Cardiac muscle cell (in vitro differentiated cells and primary cell): ENCODE data around the gene KIRREL3. TPM values are rescaled to one million over a fixed set of nuclear protein-coding genes. Genes with fewer than 3 reads are reported as not detected.

Source experiments
- DNase-seq, 2 donors: peaks; one replicate each; pipeline versions ENCODE4 v3.0.0 to v3.0.0-alpha.2; 2010 to 2017; ENCODE audit warnings: low read depth in 1 of 2, low spot score in 1 of 2
- H3K27ac ChIP-seq: fragments of 200-600 bp; sonication (generic); 2 replicates; pipeline ENCODE4 v1.5.1; 2016
- H3K27me3 ChIP-seq: fragments of 200-600 bp; sonication (generic); 2 replicates; pipeline ENCODE4 v1.6.0; 2016; ENCODE audit warnings: control low read depth
- H3K36me3 ChIP-seq: fragments of 200-600 bp; sonication (generic); 2 replicates; pipeline ENCODE4 v1.5.1; 2016; ENCODE audit warnings: control low read depth
- H3K4me1 ChIP-seq: fragments of 200-600 bp; sonication (generic); 2 replicates; pipeline ENCODE4 v1.8.1; 2017; ENCODE audit warnings: low read depth, mild to moderate bottlenecking, mixed run types
- H3K4me3 ChIP-seq: fragments of 200-600 bp; sonication (generic); 2 replicates; pipeline ENCODE4 v1.5.1; 2016; ENCODE audit warnings: mild to moderate bottlenecking
- H3K9me3 ChIP-seq: fragments of 200-600 bp; sonication (generic); 2 replicates; pipeline ENCODE4 v1.5.1; 2017; ENCODE audit warnings: low read depth, mild to moderate bottlenecking, control low read depth
- CTCF ChIP-seq: IDR thresholded peaks from 2 replicates; pipeline ENCODE4 v1.5.1; 2012; ENCODE audit warnings: low read depth, mild to moderate bottlenecking, low read length
- polyA plus RNA-seq: library from polyadenylated mRNA; unstranded; fragments of >200 nt; fragmentation: Nextera tagmentation; extraction: Ambion mirVana; gene quantifications from 2 replicates; pipeline ENCODE4 v1.2.1, GENCODE V29; 2016
- total RNA-seq: library from RNA; depleted of rRNA; stranded (reverse); fragments of >200 nt; gene quantifications from 2 replicates; pipeline ENCODE4 v1.2.3, GENCODE V29; 2016

KIRREL3 gene
- total and polyA plus RNA-seq, 2 experiments from 2014 or later, result 0.12 to 0.89 TPM

GRCh38 chr11:126624506-126624905, 376.1 kb downstream of the KIRREL3 start:
- H3K9me3 ChIP-seq, result no peaks in the 10 kb centered on the region
- no peaks in the 10 kb centered on the region for H3K36me3 ChIP-seq
- peaks cover 6% of the 10 kb centered on the region for H3K4me1 ChIP-seq
- H3K27me3 ChIP-seq, result peaks cover 45% of the 10 kb centered on the region
- DNase-seq, result no peak
- H3K4me3 ChIP-seq, result no peak overlapping the region
- H3K27ac ChIP-seq, result no peak overlapping the region
- TF ChIP-seq CTCF, result no peak

- Histone ChIP-seq H3K4me3 (no peak overlapping the region), H3K9me3 (no peaks in the 10 kb centered on the region), H3K36me3 (no peaks in the 10 kb centered on the region), H3K27me3 (peaks cover 73% of the 10 kb centered on the region), H3K4me1 (no peaks in the 10 kb centered on the region), H3K27ac (no peak overlapping the region)
- DNase-seq, result no peak
- no peak for TF ChIP-seq CTCF
Observed at GRCh38 chr11:126619516-126619915, 381.1 kb downstream of the KIRREL3 start.

GRCh38 chr11:126615845-126616244, 384.7 kb downstream of the KIRREL3 start:
- Histone ChIP-seq H3K27ac (no peak overlapping the region), H3K36me3 (no peaks in the 10 kb centered on the region), H3K27me3 (peaks cover 76% of the 10 kb centered on the region), H3K4me3 (no peak overlapping the region), H3K4me1 (no peaks in the 10 kb centered on the region), H3K9me3 (no peaks in the 10 kb centered on the region)
- no peak for TF ChIP-seq CTCF
- DNase-seq, result no peak

GRCh38 chr11:126613272-126613671, 387.3 kb downstream of the KIRREL3 start:
- Histone ChIP-seq H3K4me1 (no peaks in the 10 kb centered on the region), H3K36me3 (no peaks in the 10 kb centered on the region), H3K27ac (no peak overlapping the region), H3K4me3 (no peak overlapping the region), H3K27me3 (peaks cover 92% of the 10 kb centered on the region), H3K9me3 (no peaks in the 10 kb centered on the region)
- DNase-seq, result no peak
- TF ChIP-seq CTCF, result no peak

- no peak for DNase-seq
- Histone ChIP-seq H3K4me1 (no peaks in the 10 kb centered on the region), H3K36me3 (no peaks in the 10 kb centered on the region), H3K27me3 (peaks cover 98% of the 10 kb centered on the region), H3K27ac (no peak overlapping the region), H3K9me3 (no peaks in the 10 kb centered on the region), H3K4me3 (no peak overlapping the region)
- no peak for TF ChIP-seq CTCF
Observed at GRCh38 chr11:126612671-126613070, 387.9 kb downstream of the KIRREL3 start.

GRCh38 chr11:126611438-126611837, 389.1 kb downstream of the KIRREL3 start:
- Histone ChIP-seq H3K4me1 (no peaks in the 10 kb centered on the region), H3K9me3 (no peaks in the 10 kb centered on the region), H3K4me3 (no peak overlapping the region), H3K27ac (no peak overlapping the region), H3K36me3 (no peaks in the 10 kb centered on the region), H3K27me3 (peaks cover 98% of the 10 kb centered on the region)
- no peak for TF ChIP-seq CTCF
- no peak for DNase-seq
